GM10847 (cell line): ENCODE measurements around the gene SFSWAP.

Experiments
- POLR2A ChIP-seq: IDR thresholded peaks from 2 replicates; pipeline ENCODE4 v1.6.1; 2011; ENCODE audit not compliant: insufficient read length; ENCODE audit errors: extremely low read depth

Gene SFSWAP

GRCh38 chr12:131776237-131776889 is 65.5 kb downstream of the SFSWAP start:
- TF ChIP-seq POLR2A = no peak

GRCh38 chr12:131779027-131779426 is 68.1 kb downstream of the SFSWAP start:
- no peak for TF ChIP-seq POLR2A

GRCh38 chr12:131782061-131782460 is 71.2 kb downstream of the SFSWAP start:
- TF ChIP-seq POLR2A = no peak

- no peak for TF ChIP-seq POLR2A
Observed at GRCh38 chr12:131783915-131784541, 73.1 kb downstream of the SFSWAP start.

- TF ChIP-seq POLR2A = no peak
Observed at GRCh38 chr12:131784909-131785762, 74.2 kb downstream of the SFSWAP start.

- no peak for TF ChIP-seq POLR2A
Observed at GRCh38 chr12:131785763-131786330, 75.0 kb downstream of the SFSWAP start.

GRCh38 chr12:131786331-131786730 is 75.4 kb downstream of the SFSWAP start:
- TF ChIP-seq POLR2A = no peak

- TF ChIP-seq POLR2A = no peak
Observed at GRCh38 chr12:131787143-131787660, 76.3 kb downstream of the SFSWAP start.

- TF ChIP-seq POLR2A = no peak
Observed at GRCh38 chr12:131788070-131788469, 77.2 kb downstream of the SFSWAP start.

GRCh38 chr12:131789638-131790037 is 78.7 kb downstream of the SFSWAP start:
- no peak for TF ChIP-seq POLR2A

GRCh38 chr12:131793243-131794022 is 82.5 kb downstream of the SFSWAP start:
- TF ChIP-seq POLR2A = no peak

GRCh38 chr12:131794061-131794460 is 83.2 kb downstream of the SFSWAP start:
- TF ChIP-seq POLR2A = no peak

- TF ChIP-seq POLR2A = no peak
Observed at GRCh38 chr12:131794573-131794972, 83.7 kb downstream of the SFSWAP start.

- no peak for TF ChIP-seq POLR2A
Observed at GRCh38 chr12:131795064-131795463, 84.2 kb downstream of the SFSWAP start.
